ENCODE results near the gene TMEM134.
"Not testable (repeated sequence)": the region's sequence is repeated elsewhere in the genome, so short reads cannot be mapped to it uniquely, and the experiment has no call there.

Gene TMEM134

DNA sequence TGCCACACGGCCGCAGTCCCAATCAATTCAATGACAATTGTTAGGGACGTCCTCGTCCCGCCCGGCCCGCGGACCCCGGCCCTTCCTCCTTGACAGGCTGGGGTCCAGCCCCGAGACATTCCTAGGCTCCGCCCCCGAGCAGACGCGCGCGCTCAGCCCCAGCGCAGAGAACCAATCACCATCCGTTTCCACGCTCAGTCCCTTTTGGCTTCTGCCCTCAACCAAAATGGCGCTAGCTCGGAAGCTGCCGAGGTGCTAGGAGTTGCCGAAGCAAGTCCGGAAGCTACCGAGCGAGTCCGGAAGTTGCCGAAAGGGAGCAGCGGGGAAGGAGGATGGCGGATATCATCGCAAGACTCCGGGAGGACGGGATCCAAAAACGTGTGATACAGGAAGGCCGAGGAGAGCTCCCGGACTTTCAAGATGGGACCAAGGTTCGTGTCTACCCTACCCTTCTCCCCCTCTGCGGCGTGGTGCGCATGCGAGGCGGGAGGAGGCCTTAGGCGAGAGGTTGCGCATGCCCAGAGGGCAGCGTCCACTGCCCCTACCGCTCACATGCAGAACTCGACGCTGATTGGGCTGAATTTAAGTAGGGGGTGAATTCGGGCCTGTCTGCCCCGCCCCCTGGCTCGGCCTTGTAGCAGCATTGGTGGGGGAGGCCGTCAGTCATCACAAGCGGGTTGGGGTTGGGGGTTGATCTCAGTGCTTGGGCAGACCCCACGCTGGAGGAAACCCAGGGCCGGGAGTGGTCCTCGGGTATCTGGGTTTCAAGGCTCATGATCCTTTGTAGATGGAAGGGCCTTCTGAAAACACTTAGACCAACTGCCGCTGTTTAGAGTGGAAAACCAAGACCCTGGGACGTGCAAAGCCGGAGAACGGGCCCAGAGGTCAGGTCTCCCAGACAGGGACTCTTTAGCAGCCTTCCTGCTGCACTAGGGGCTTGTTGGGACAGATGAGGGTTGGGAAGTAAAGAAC is 14.1 kb upstream of the TMEM134 start, which contains the start of gene AIP:
AIP (plus strand) TSS at position 200 of the 972 bp plus-strand sequence; CDS start at position 333, 133 bp downstream.
- no peaks in the 10 kb centered on the region for H3K9me3 ChIP-seq

GRCh38 chr11:67482275-67482826 is 13.3 kb upstream of the TMEM134 start:
- peak overlapping the region; percentile 85 to 92 for H3K4me3 ChIP-seq (ENCODE audit: low read depth in 1 of 2, low read length in 1 of 2)
- TF ChIP-seq CTCF (IDR thresholded peaks at IDR 0.05), result no peak
- H3K4me1 ChIP-seq (ENCODE audit: control insufficient read depth in 1 of 2, insufficient read depth in 1 of 2, low read depth in 1 of 2, low read length in 1 of 2), result peaks cover 40 to 44% of the 10 kb centered on the region in 2 experiments
- H3K27me3 ChIP-seq, result peaks cover 4% of the 10 kb centered on the region
- peaks cover 2% of the 10 kb centered on the region for H3K36me3 ChIP-seq
- no peaks in the 10 kb centered on the region for H3K9me3 ChIP-seq
- H3K27ac ChIP-seq, result peak overlapping the region; percentile 96

More for the DNA sequence above, 14.1 kb upstream of the TMEM134 start, which contains the start of gene AIP:
- no peaks in the 10 kb centered on the region for H3K27me3 ChIP-seq
- H3K36me3 ChIP-seq, result peaks cover 9% of the 10 kb centered on the region
- H3K4me1 ChIP-seq (ENCODE audit: control insufficient read depth in 1 of 2, insufficient read depth in 1 of 2, low read depth in 1 of 2, low read length in 1 of 2), result peaks cover 40 to 44% of the 10 kb centered on the region in 2 experiments
- peak; percentile 69 for TF ChIP-seq CTCF (IDR thresholded peaks at IDR 0.05)
- peak within 1 kb of the TSS; percentile 85 to 92 for H3K4me3 ChIP-seq (ENCODE audit: low read depth in 1 of 2, low read length in 1 of 2)
- H3K27ac ChIP-seq, result peak within 1 kb of the TSS; percentile 96

DNA sequence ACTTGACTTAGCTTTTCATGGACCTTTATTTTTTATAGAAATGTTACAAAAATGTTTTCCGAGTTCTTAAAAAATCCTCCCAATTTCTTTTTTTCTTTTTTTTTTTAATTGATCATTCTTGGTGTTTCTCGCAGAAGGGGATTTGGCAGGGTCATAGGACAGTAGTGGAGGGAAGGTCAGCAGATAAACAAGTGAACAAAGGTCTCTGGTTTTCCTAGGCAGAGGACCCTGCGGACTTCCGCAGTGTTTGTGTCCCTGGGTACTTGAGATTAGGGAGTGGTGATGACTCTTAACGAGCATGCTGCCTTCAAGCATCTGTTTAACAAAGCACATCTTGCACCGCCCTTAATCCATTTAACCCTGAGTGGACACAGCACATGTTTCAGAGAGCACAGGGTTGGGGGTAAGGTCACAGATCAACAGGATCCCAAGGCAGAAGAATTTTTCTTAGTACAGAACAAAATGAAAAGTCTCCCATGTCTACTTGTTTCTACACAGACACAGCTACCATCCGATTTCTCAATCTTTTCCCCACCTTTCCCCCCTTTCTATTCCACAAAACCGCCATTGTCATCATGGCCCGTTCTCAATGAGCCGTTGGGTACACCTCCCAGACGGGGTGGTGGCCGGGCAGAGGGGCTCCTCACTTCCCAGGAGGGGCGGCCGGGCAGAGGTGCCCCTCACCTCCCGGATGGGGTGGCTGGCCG is 8.4 kb upstream of the TMEM134 start:
- H3K27me3 ChIP-seq; H3K36me3 ChIP-seq; H3K4me1 ChIP-seq (ENCODE audit: control insufficient read depth in 1 of 2, insufficient read depth in 1 of 2, low read depth in 1 of 2, low read length in 1 of 2); H3K4me3 ChIP-seq (ENCODE audit: low read depth in 1 of 2, low read length in 1 of 2); H3K9me3 ChIP-seq; H3K27ac ChIP-seq: not testable (repeated sequence)

- not testable (repeated sequence) for H3K4me1 ChIP-seq (ENCODE audit: control insufficient read depth in 1 of 2, insufficient read depth in 1 of 2, low read depth in 1 of 2, low read length in 1 of 2); H3K27me3 ChIP-seq; H3K9me3 ChIP-seq; H3K4me3 ChIP-seq (ENCODE audit: low read depth in 1 of 2, low read length in 1 of 2); H3K27ac ChIP-seq; H3K36me3 ChIP-seq
These were observed 7.6 kb upstream of the TMEM134 start for GRCh38 chr11:67476692-67477091.

GRCh38 chr11:67472882-67473281 is 3.8 kb upstream of the TMEM134 start:
- no peak for TF ChIP-seq CTCF (IDR thresholded peaks at IDR 0.05)
- H3K36me3 ChIP-seq, result no peaks in the 10 kb centered on the region

GRCh38 chr11:67470337-67471002 is 1.4 kb upstream of the TMEM134 start:
- Histone ChIP-seq H3K27ac (no peak overlapping the region), H3K9me3 (no peaks in the 10 kb centered on the region), H3K4me3 (ENCODE audit: low read depth in 1 of 2, low read length in 1 of 2) (no peak overlapping the region), H3K27me3 (no peaks in the 10 kb centered on the region), H3K36me3 (no peaks in the 10 kb centered on the region), H3K4me1 (ENCODE audit: control insufficient read depth in 1 of 2, insufficient read depth in 1 of 2, low read depth in 1 of 2, low read length in 1 of 2) (peaks cover 14 to 21% of the 10 kb centered on the region in 2 experiments)
- no peak for TF ChIP-seq CTCF (IDR thresholded peaks at IDR 0.05)

More at GRCh38 chr11:67472882-67473281, 3.8 kb upstream of the TMEM134 start:
- H3K4me3 ChIP-seq (ENCODE audit: low read depth in 1 of 2, low read length in 1 of 2), result no peak overlapping the region
- H3K4me1 ChIP-seq (ENCODE audit: control insufficient read depth in 1 of 2, insufficient read depth in 1 of 2, low read depth in 1 of 2, low read length in 1 of 2), result peaks cover 13 to 17% of the 10 kb centered on the region in 2 experiments
- peaks cover 2% of the 10 kb centered on the region for H3K27me3 ChIP-seq
- H3K27ac ChIP-seq, result no peak overlapping the region
- no peaks in the 10 kb centered on the region for H3K9me3 ChIP-seq

Measured in neutrophil (primary cell).